Upper lobe of left lung (tissue), 4 donors: Measurements from ENCODE around the gene LRRC7.

Experiments
- CTCF ChIP-seq, 6 experiments: fragments of 450-650 bp in 4 of 6; fragments of 200-600 bp in 2 of 6; sonication (generic) in 2 of 6; IDR thresholded peaks; one replicate each; pipeline ENCODE4 v1.5.1; 2016 to 2019; ENCODE audit warnings: antibody characterized with exemption in 6 of 6
- EP300 ChIP-seq, 4 donors: sonication (generic); formaldehyde crosslinking; IDR thresholded peaks; one replicate each; pipeline ENCODE4 v1.5.1; 2017; ENCODE audit warnings: antibody characterized with exemption in 4 of 4, control low read depth in 2 of 4
- POLR2A ChIP-seq, 4 donors: fragments of 450-650 bp; IDR thresholded peaks; one replicate each; pipeline ENCODE4 v1.5.1; 2016 to 2017; ENCODE audit warnings: antibody characterized with exemption in 4 of 4, mild to moderate bottlenecking in 2 of 4

GRCh38 chr1:69533343-69533742 is 34.4 kb upstream of the LRRC7 start:
- TF ChIP-seq CTCF (IDR thresholded peaks at IDR 0.05) (no peak), EP300 (IDR thresholded peaks at IDR 0.05) (no peak), POLR2A (IDR thresholded peaks at IDR 0.05) (no peak)
